Left lung (tissue), 10 donors: ENCODE measurements around the gene MTF1. TPM values are rescaled to one million over a fixed set of nuclear protein-coding genes. Genes with fewer than 3 reads are reported as not detected.
A peak's percentile ranks its signal among the peaks of the same experiment; 100 is the strongest.

ENCODE experiments used
- ATAC-seq: fragments of 200-7000 bp; cut with Tn5 transposase; one replicate; pipeline ENCODE4 v1.9.1; 2020; ENCODE audit warnings: moderate library complexity
- DNase-seq, 4 donors: peaks; one replicate each; pipeline ENCODE4 v3.0.0-alpha.2; 2013 to 2020
- H3K27ac ChIP-seq, 2 donors: fragments of 200-600 bp; sonication (generic) in 1 of 2; one replicate each; pipeline versions ENCODE4 v1.5.0 to v1.8.0; 2020 to 2021
- H3K27me3 ChIP-seq, 2 donors: fragments of 200-600 bp; sonication (generic) in 1 of 2; one replicate each; pipeline versions ENCODE4 v1.5.0 to v1.8.0; 2020 to 2021
- H3K36me3 ChIP-seq, 2 donors: fragments of 200-600 bp; sonication (generic) in 1 of 2; one replicate each; pipeline versions ENCODE4 v1.5.0 to v1.8.0; 2020 to 2021
- H3K4me1 ChIP-seq, 2 donors: fragments of 200-600 bp; one replicate each; pipeline ENCODE4 v1.8.0; 2021
- H3K4me3 ChIP-seq, 2 donors: fragments of 200-600 bp; sonication (generic) in 1 of 2; one replicate each; pipeline versions ENCODE4 v1.5.0 to v1.8.0; 2020 to 2021; ENCODE audit warnings: mild to moderate bottlenecking in 1 of 2
- H3K9me3 ChIP-seq, 2 donors: fragments of 200-600 bp; sonication (generic) in 1 of 2; one replicate each; pipeline versions ENCODE4 v1.5.0 to v1.8.0; 2020 to 2021
- CTCF ChIP-seq, 2 donors: fragments of 200-600 bp; sonication (generic) in 1 of 2; IDR thresholded peaks; one replicate each; pipeline versions ENCODE4 v1.5.0 to v1.8.0; 2021; ENCODE audit warnings: antibody characterized with exemption in 2 of 2
- intact Hi-C, 2 donors: fragments of 100-400 bp; cut with DNase I; formaldehyde crosslinking; loops; one replicate each; pipeline versions ENCODE4 v1.11.2 to v1.14.2; 2022
- polyA plus RNA-seq, 6 donors: library from polyadenylated mRNA; unstranded; fragments of 120-200 nt; gene quantifications; one replicate each; pipeline ENCODE4 v1.2.1, GENCODE V29; 2013; ENCODE audit not compliant: insufficient read length in 6 of 6
- total RNA-seq, 2 donors: library from RNA; stranded (reverse); fragmentation: NEBNext Ultra II Directional; extraction: Animal tissue kit (Norgen Biotek cat#: 25700); gene quantifications; one replicate each; pipeline ENCODE4 v1.2.1, GENCODE V29; 2021
- donor health status: DM: no; HTN: yes; CAD: no.
- donor health status: DM: no; HTN: no; CAD: no.

MTF1 gene
- total and polyA plus RNA-seq, 8 donors: 7.5 to 37.4 (median 9.2) TPM

GRCh38 chr1:37767488-37767887, 91.9 kb downstream of the MTF1 start:
- intact Hi-C loops: no loop called here
- H3K36me3 ChIP-seq: no peaks in the 10 kb centered on the region
- ATAC-seq: no peak
- peaks cover 21 to 82% of the 10 kb centered on the region in 2 donors for H3K27me3 ChIP-seq
- TF ChIP-seq CTCF (IDR thresholded peaks at IDR 0.05): no peak
- DNase-seq: no peak
- no peaks in the 10 kb centered on the region for H3K4me1 ChIP-seq
- no peaks in the 10 kb centered on the region for H3K9me3 ChIP-seq
- H3K4me3 ChIP-seq: no peak overlapping the region
- no peak overlapping the region for H3K27ac ChIP-seq

GRCh38 chr1:37765916-37766664, 93.3 kb downstream of the MTF1 start:
- Histone ChIP-seq H3K36me3 (no peaks in the 10 kb centered on the region), H3K27me3 (peaks cover 26 to 96% of the 10 kb centered on the region in 2 donors), H3K9me3 (no peaks in the 10 kb centered on the region), H3K4me1 (no peaks in the 10 kb centered on the region), H3K4me3 (no peak overlapping the region), H3K27ac (no peak overlapping the region)
- no peak for DNase-seq
- no peak for TF ChIP-seq CTCF (IDR thresholded peaks at IDR 0.05)
- intact Hi-C loops: no loop called here
- no peak for ATAC-seq

- intact Hi-C loops: no loop called here
- ATAC-seq: no peak
- H3K27me3 ChIP-seq: peaks cover 26 to 98% of the 10 kb centered on the region in 2 donors
Measured at GRCh38 chr1:37764888-37765441, 94.4 kb downstream of the MTF1 start, which contains the start of gene EPHA10. TSS of gene EPHA10 (minus strand) at chr1:37765120. CDS start at chr1:37765066, 54 bp downstream.

GRCh38 chr1:37764414-37764825, 95.0 kb downstream of the MTF1 start:
- peaks cover 26 to 99% of the 10 kb centered on the region in 2 donors for H3K27me3 ChIP-seq
- H3K27ac ChIP-seq: no peak overlapping the region
- H3K4me3 ChIP-seq: no peak overlapping the region
- no peak for TF ChIP-seq CTCF (IDR thresholded peaks at IDR 0.05)
- H3K36me3 ChIP-seq: no peaks in the 10 kb centered on the region
- intact Hi-C loops: no loop called here
- H3K4me1 ChIP-seq: no peaks in the 10 kb centered on the region
- DNase-seq (peak; percentile 43 to 78 (median 60)), ATAC-seq (peak; percentile 79)
- H3K9me3 ChIP-seq: no peaks in the 10 kb centered on the region

More at GRCh38 chr1:37764888-37765441, 94.4 kb downstream of the MTF1 start, which contains the start of gene EPHA10:
- peak in 1 of 4 donors; percentile 66 for DNase-seq
- no peaks in the 10 kb centered on the region for H3K4me1 ChIP-seq
- TF ChIP-seq CTCF (IDR thresholded peaks at IDR 0.05): no peak
- no peak within 1 kb of the TSS for H3K4me3 ChIP-seq
- no peaks in the 10 kb centered on the region for H3K9me3 ChIP-seq
- H3K36me3 ChIP-seq: no peaks in the 10 kb centered on the region
- no peak within 1 kb of the TSS for H3K27ac ChIP-seq

- intact Hi-C loops: no loop called here
- H3K27me3 ChIP-seq: peaks cover 26 to 99% of the 10 kb centered on the region in 2 donors
- ATAC-seq: no peak
Measured at GRCh38 chr1:37763791-37764413, 95.5 kb downstream of the MTF1 start.

More at GRCh38 chr1:37763791-37764413, 95.5 kb downstream of the MTF1 start:
- Histone ChIP-seq H3K9me3 (no peaks in the 10 kb centered on the region), H3K4me3 (no peak overlapping the region), H3K4me1 (no peaks in the 10 kb centered on the region), H3K36me3 (no peaks in the 10 kb centered on the region), H3K27ac (no peak overlapping the region)
- TF ChIP-seq CTCF (IDR thresholded peaks at IDR 0.05): no peak
- DNase-seq: no peak
